Measurements from ENCODE around the gene MCTP2.

The MCTP2 gene

GRCh38 chr15:94467034-94467433, 235.7 kb downstream of the MCTP2 start:
- H3K9me3 ChIP-seq (ENCODE audit: control insufficient read depth, insufficient read depth, low read depth, low read length): no peaks in the 10 kb centered on the region
- TF ChIP-seq ZNF518A (tag by site-specific recombination; conservative IDR thresholded peaks at IDR 0.05; ENCODE audit: low read depth) (no peak), ZNF148 (tag by site-specific recombination; IDR thresholded peaks at IDR 0.05; ENCODE audit: borderline replicate concordance) (no peak), ZNF248 (tag by site-specific recombination; IDR thresholded peaks at IDR 0.05) (no peak), ZBTB7A (tag by site-specific recombination; IDR thresholded peaks at IDR 0.05; ENCODE audit: low read depth) (no peak), KLF16 (tag by site-specific recombination; IDR thresholded peaks at IDR 0.05) (no peak), ZNF544 (tag by site-specific recombination; IDR thresholded peaks at IDR 0.05) (no peak), ZNF624 (tag by site-specific recombination; IDR thresholded peaks at IDR 0.05) (no peak), KLF17 (tag by site-specific recombination; IDR thresholded peaks at IDR 0.05) (no peak), ZNF521 (tag by site-specific recombination; IDR thresholded peaks at IDR 0.05) (no peak), ZNF548 (tag by site-specific recombination; IDR thresholded peaks at IDR 0.05) (no peak)
- H3K27ac ChIP-seq (ENCODE audit: extremely low read depth, low read depth, low read length): no peak overlapping the region
- H3K4me3 ChIP-seq (ENCODE audit: low read depth, low read length): no peak overlapping the region
- CTCF ChIA-PET: interaction anchor here (0.7 to 0.9 kb wide), 3 partner anchors 9 to 59 kb away, joined by 3 to 4 read pairs (median 3); no protein-coding TSS in a partner anchor
- no peaks in the 10 kb centered on the region for H3K36me3 ChIP-seq (ENCODE audit: control insufficient read depth in 2 of 2, insufficient read depth in 1 of 2, low read length in 2 of 2)
- H3K4me1 ChIP-seq (ENCODE audit: control insufficient read depth, insufficient read depth, low read length): peaks cover 3% of the 10 kb centered on the region; the same call in 1 of the 2 replicates
- POLR2A ChIA-PET: no interaction called here

GRCh38 chr15:94470492-94470891, 239.1 kb downstream of the MCTP2 start:
- ChIA-PET CTCF (no interaction called here), POLR2A (no interaction called here)
- no peaks in the 10 kb centered on the region for H3K36me3 ChIP-seq (ENCODE audit: control insufficient read depth in 2 of 2, insufficient read depth in 1 of 2, low read length in 2 of 2)
- no peak overlapping the region for H3K4me3 ChIP-seq (ENCODE audit: low read depth, low read length)
- H3K27ac ChIP-seq (ENCODE audit: extremely low read depth, low read depth, low read length): no peak overlapping the region
- peaks cover 6% of the 10 kb centered on the region; the same call in 1 of the 2 replicates for H3K4me1 ChIP-seq (ENCODE audit: control insufficient read depth, insufficient read depth, low read length)
- no peaks in the 10 kb centered on the region for H3K9me3 ChIP-seq (ENCODE audit: control insufficient read depth, insufficient read depth, low read depth, low read length)
- TF ChIP-seq SCRT2 (tag by site-specific recombination; IDR thresholded peaks at IDR 0.05) (no peak), ZNF202 (tag by site-specific recombination; IDR thresholded peaks at IDR 0.05; ENCODE audit: borderline replicate concordance) (no peak), ZNF221 (tag by site-specific recombination; IDR thresholded peaks at IDR 0.05; ENCODE audit: borderline replicate concordance) (no peak), ZNF629 (tag by site-specific recombination; IDR thresholded peaks at IDR 0.05) (no peak), ZBTB10 (tag by site-specific recombination; IDR thresholded peaks at IDR 0.05) (no peak), GLI2 (tag by site-specific recombination; IDR thresholded peaks at IDR 0.05; ENCODE audit: borderline replicate concordance, low read depth) (no peak), ZNF148 (tag by site-specific recombination; IDR thresholded peaks at IDR 0.05; ENCODE audit: borderline replicate concordance) (no peak), ZNF404 (tag by site-specific recombination; IDR thresholded peaks at IDR 0.05) (no peak), IKZF3 (tag by site-specific recombination; IDR thresholded peaks at IDR 0.05) (no peak)
